ENCODE measurements around the gene ZNF500.

The ZNF500 gene

GRCh38 chr16:4704491-4704890 is 62.5 kb downstream of the ZNF500 start:
- DNase-seq (ENCODE audit: low read depth): no peak

GRCh38 chr16:4703906-4704305 is 63.1 kb downstream of the ZNF500 start:
- no peak for DNase-seq (ENCODE audit: low read depth)

- no peak for DNase-seq (ENCODE audit: low read depth)
These were observed 64.5 kb downstream of the ZNF500 start for GRCh38 chr16:4702466-4702808.

- DNase-seq (ENCODE audit: low read depth): no peak
These were observed 65.0 kb downstream of the ZNF500 start for GRCh38 chr16:4701791-4702465.

- DNase-seq (ENCODE audit: low read depth): no peak
These were observed 65.8 kb downstream of the ZNF500 start for GRCh38 chr16:4700997-4701743.

- DNase-seq (ENCODE audit: low read depth): no peak
These were observed 66.5 kb downstream of the ZNF500 start for GRCh38 chr16:4700380-4700996.

GRCh38 chr16:4699046-4699556 is 67.9 kb downstream of the ZNF500 start:
- no peak for DNase-seq (ENCODE audit: low read depth)

GRCh38 chr16:4698321-4699045 is 68.5 kb downstream of the ZNF500 start:
- no peak for DNase-seq (ENCODE audit: low read depth)

Data from non-pigmented ciliary epithelial cell (primary cell).